ENCODE measurements around the gene PPP1R11. TPM values are rescaled to one million over a fixed set of nuclear protein-coding genes. Genes with fewer than 3 reads are reported as not detected.

PPP1R11 gene
- total RNA-seq, 2 donors from 2014 or later, result 18.9 to 34.3 TPM

GRCh38 chr6:30100154-30100553 is 33.2 kb downstream of the PPP1R11 start:
- ATAC-seq (no peak), DNase-seq (no peak)
- TF ChIP-seq POLR2A (IDR thresholded peaks at IDR 0.05) (no peak), CTCF (IDR thresholded peaks at IDR 0.05) (no peak)
- 39 to 48% methylated on average over 8 of the region's 8 CpGs for WGBS, 2 donors
- H3K27me3 ChIP-seq, result no peaks in the 10 kb centered on the region
- intact Hi-C loops (cut with DNase I), result no loop called here
- H3K4me1 ChIP-seq, result peaks cover 36% of the 10 kb centered on the region
- no peak overlapping the region for H3K4me3 ChIP-seq
- H3K36me3 ChIP-seq (replicated peaks in 1 of 2; ENCODE audit: insufficient read depth in 1 of 2, low read depth in 2 of 2), result no peaks in the 10 kb centered on the region
- H3K9me3 ChIP-seq, result no peaks in the 10 kb centered on the region
- no peak overlapping the region for H3K27ac ChIP-seq

GRCh38 chr6:30100585-30101443 is 33.8 kb downstream of the PPP1R11 start:
- Histone ChIP-seq H3K36me3 (replicated peaks in 1 of 2; ENCODE audit: insufficient read depth in 1 of 2, low read depth in 2 of 2) (no peaks in the 10 kb centered on the region), H3K4me1 (peaks cover 36% of the 10 kb centered on the region), H3K4me3 (peak overlapping the region in 1 of 2 donors; percentile 18), H3K27me3 (no peaks in the 10 kb centered on the region), H3K9me3 (no peaks in the 10 kb centered on the region), H3K27ac (peak overlapping the region in 2 of 4 donors; percentile 0 to 30)
- 2 to 4% methylated on average over 18 to 47 of the region's 47 CpGs for WGBS, 2 donors
- intact Hi-C loops (cut with DNase I), result no loop called here
- ATAC-seq, result peak; percentile 48
- DNase-seq, result peak; percentile 53 to 72 (median 58)
- TF ChIP-seq POLR2A (IDR thresholded peaks at IDR 0.05) (peak in 1 of 3 donors; percentile 28), CTCF (IDR thresholded peaks at IDR 0.05) (peak in 2 of 7 experiments; percentile 0 to 27)

- DNase-seq, result peak; percentile 89 to 95 (median 94)
These were observed 34.7 kb downstream of the PPP1R11 start for GRCh38 chr6:30101444-30102413.

More at GRCh38 chr6:30101444-30102413, 34.7 kb downstream of the PPP1R11 start:
- Histone ChIP-seq H3K9me3 (no peaks in the 10 kb centered on the region), H3K27ac (peak overlapping the region in 3 of 4 donors; percentile 34 to 54 (median 37)), H3K4me3 (no peak overlapping the region), H3K27me3 (no peaks in the 10 kb centered on the region), H3K36me3 (replicated peaks in 1 of 2; ENCODE audit: insufficient read depth in 1 of 2, low read depth in 2 of 2) (no peaks in the 10 kb centered on the region), H3K4me1 (peaks cover 36% of the 10 kb centered on the region)
- peak; percentile 38 to 78 (median 73) for TF ChIP-seq POLR2A (IDR thresholded peaks at IDR 0.05)
- TF ChIP-seq CTCF (IDR thresholded peaks at IDR 0.05), result peak in 2 of 7 experiments; percentile 6 to 9
- intact Hi-C loops (cut with DNase I), result no loop called here
- peak; percentile 91 for ATAC-seq
- 1 to 2% methylated on average over 24 to 49 of the region's 51 CpGs for WGBS, 2 donors

Data from body of pancreas (tissue), 4 donors.